Kidney (tissue), 14 donors: ENCODE results near the gene IRF5. TPM values are rescaled to one million over a fixed set of nuclear protein-coding genes. Genes with fewer than 3 reads are reported as not detected.

Source experiments
- DNase-seq, 5 donors: peaks; one replicate each; pipeline ENCODE4 v3.0.0-alpha.2; 2013 to 2020
- FAIRE-seq: peaks from 2 replicates; lab custom pipeline; 2012; peaks lifted over from hg19 to GRCh38; lab: Jason Lieb, UNC
- H3K27ac ChIP-seq, 2 donors: one replicate each; pipeline ENCODE4 v1.7.0; 2013; ENCODE audit warnings: low read depth in 2 of 2, low read length in 2 of 2, inconsistent platforms in 1 of 2
- H3K27me3 ChIP-seq: one replicate; pipeline ENCODE4 v1.7.1; 2013; ENCODE audit warnings: low read length, inconsistent platforms; ENCODE audit not compliant: control insufficient read depth, insufficient read depth
- H3K36me3 ChIP-seq, 3 donors: one replicate each; pipeline versions ENCODE4 v1.7.0 to v1.7.1; 2013; ENCODE audit warnings: low read length in 3 of 3, control low read depth in 1 of 3, inconsistent platforms in 1 of 3; ENCODE audit not compliant: insufficient read depth in 3 of 3, control insufficient read depth in 2 of 3
- H3K4me1 ChIP-seq, 3 donors: one replicate each; pipeline versions ENCODE4 v1.7.0 to v1.7.1; 2013; ENCODE audit warnings: low read length in 3 of 3, inconsistent platforms in 1 of 3, low read depth in 1 of 3; ENCODE audit not compliant: control insufficient read depth in 2 of 3, insufficient read depth in 2 of 3
- H3K4me3 ChIP-seq, 3 donors: one replicate each; pipeline versions ENCODE4 v1.7.0 to v1.8.1; 2013; ENCODE audit warnings: low read length in 3 of 3, control low read depth in 1 of 3, inconsistent platforms in 1 of 3
- H3K9ac ChIP-seq, 3 donors: one replicate each; pipeline versions ENCODE4 v1.7.0 to v1.7.1; 2013; ENCODE audit warnings: low read length in 3 of 3, control low read depth in 1 of 3, inconsistent platforms in 1 of 3
- H3K9me3 ChIP-seq, 3 donors: one replicate each; pipeline versions ENCODE4 v1.7.0 to v1.7.1; 2013; ENCODE audit warnings: low read length in 3 of 3, control low read depth in 1 of 3, inconsistent platforms in 1 of 3; ENCODE audit not compliant: control insufficient read depth in 2 of 3, insufficient read depth in 1 of 3
- CTCF ChIP-seq: IDR thresholded peaks from 3 replicates; pipeline ENCODE4 v1.5.1; 2012; ENCODE audit warnings: mild to moderate bottlenecking, moderate library complexity, borderline replicate concordance; ENCODE audit not compliant: insufficient read depth; ENCODE audit errors: extremely low read depth
- intact Hi-C: fragments of 100-400 bp; cut with DNase I; formaldehyde crosslinking; loops from one replicate; pipeline ENCODE4 v1.11.1; 2022
- polyA plus RNA-seq: library from polyadenylated mRNA; stranded (reverse); fragments of 350-450 nt; fragmentation: Illumina TruSeq; extraction: RNeasy Lipid Tissue Mini Kit (QIAGEN cat#74804); gene quantifications from one replicate; pipeline ENCODE4 v1.2.3, GENCODE V29; 2014; ENCODE audit warnings: low read depth, low replicate concordance; ENCODE audit not compliant: insufficient read depth
- total RNA-seq: library from RNA; stranded (reverse); fragmentation: NEBNext Ultra II Directional; extraction: Animal tissue kit (Norgen Biotek cat#: 25700); gene quantifications from one replicate; pipeline ENCODE4 v1.2.1, GENCODE V29; 2021
- donor health status: control.
- donor health status: control.
- donor health status: control.
- donor health status: control.
- donor health status: control.
- donor health status: DM: yes; HTN: yes; CAD: no.
- donor health status: Normal renal cell carcinoma (clear cell type).

IRF5 gene
- total and polyA plus RNA-seq, 2 donors from 2014 or later, result 13.0 to 27.1 TPM

- intact Hi-C loops, result no loop called here
- FAIRE-seq, result no peak
- Histone ChIP-seq H3K27me3 (no peaks in the 10 kb centered on the region), H3K4me1 (no peaks in the 10 kb centered on the region), H3K9me3 (no peaks in the 10 kb centered on the region), H3K36me3 (no peaks in the 10 kb centered on the region), H3K4me3 (no peak overlapping the region), H3K27ac (no peak overlapping the region), H3K9ac (no peak overlapping the region)
- DNase-seq, result no peak
- no peak for TF ChIP-seq CTCF
These were observed 9.5 kb downstream of the IRF5 start for GRCh38 chr7:128946936-128947830.

GRCh38 chr7:128947854-128948253 lies 10.1 kb downstream of the IRF5 start:
- intact Hi-C loops, result no loop called here
- no peak for FAIRE-seq
- peaks cover 0 to 3% (median 0%) of the 10 kb centered on the region in 3 donors for H3K36me3 ChIP-seq

GRCh38 chr7:128948312-128948973 lies 10.7 kb downstream of the IRF5 start:
- no peaks in the 10 kb centered on the region for H3K27me3 ChIP-seq
- TF ChIP-seq CTCF, result no peak
- no peak overlapping the region for H3K9ac ChIP-seq
- intact Hi-C loops, result no loop called here
- DNase-seq (no peak), FAIRE-seq (no peak)
- H3K36me3 ChIP-seq, result peaks cover 0 to 9% (median 2%) of the 10 kb centered on the region in 3 donors
- H3K27ac ChIP-seq, result no peak overlapping the region
- no peak overlapping the region for H3K4me3 ChIP-seq
- H3K9me3 ChIP-seq, result no peaks in the 10 kb centered on the region
- H3K4me1 ChIP-seq, result no peaks in the 10 kb centered on the region

More at GRCh38 chr7:128947854-128948253, 10.1 kb downstream of the IRF5 start:
- TF ChIP-seq CTCF, result no peak
- Histone ChIP-seq H3K4me1 (no peaks in the 10 kb centered on the region), H3K4me3 (no peak overlapping the region), H3K27ac (no peak overlapping the region), H3K27me3 (no peaks in the 10 kb centered on the region), H3K9ac (no peak overlapping the region), H3K9me3 (no peaks in the 10 kb centered on the region)
- no peak for DNase-seq
